Activated naive CD8-positive, alpha-beta T cell treated with anti-CD3 and anti-CD28 coated beads for 36 hours (primary cell): Measurements from ENCODE around the gene ADCY7. TPM values are rescaled to one million over a fixed set of nuclear protein-coding genes. Genes with fewer than 3 reads are reported as not detected.

ENCODE experiments used
- DNase-seq: peaks from one replicate; pipeline ENCODE4 v3.0.0; 2021
- H3K27ac Mint-ChIP-seq: one replicate; pipeline ENCODE4 v1.8.0; 2022; ENCODE audit warnings: mild to moderate bottlenecking, moderate library complexity, mixed read lengths
- H3K27me3 Mint-ChIP-seq: one replicate; pipeline ENCODE4 v1.8.0; 2022; ENCODE audit warnings: mild to moderate bottlenecking, mixed read lengths
- H3K36me3 Mint-ChIP-seq: one replicate; pipeline ENCODE4 v1.8.0; 2021; ENCODE audit warnings: mild to moderate bottlenecking, mixed read lengths
- H3K4me1 Mint-ChIP-seq: one replicate; pipeline ENCODE4 v1.8.0; 2021; ENCODE audit warnings: mixed read lengths
- H3K4me3 Mint-ChIP-seq: one replicate; pipeline ENCODE4 v1.8.0; 2022; ENCODE audit warnings: mild to moderate bottlenecking, moderate library complexity, mixed read lengths
- H3K9me3 Mint-ChIP-seq: one replicate; pipeline ENCODE4 v1.8.0; 2022; ENCODE audit warnings: mixed read lengths
- total RNA-seq, 2 experiments: library from RNA; stranded (reverse); gene quantifications; one replicate each; pipeline ENCODE4 v1.2.3, GENCODE V29; 2021

Gene ADCY7
- total RNA-seq, 2 experiments from 2014 or later: 72.3 to 73.1 TPM

DNA sequence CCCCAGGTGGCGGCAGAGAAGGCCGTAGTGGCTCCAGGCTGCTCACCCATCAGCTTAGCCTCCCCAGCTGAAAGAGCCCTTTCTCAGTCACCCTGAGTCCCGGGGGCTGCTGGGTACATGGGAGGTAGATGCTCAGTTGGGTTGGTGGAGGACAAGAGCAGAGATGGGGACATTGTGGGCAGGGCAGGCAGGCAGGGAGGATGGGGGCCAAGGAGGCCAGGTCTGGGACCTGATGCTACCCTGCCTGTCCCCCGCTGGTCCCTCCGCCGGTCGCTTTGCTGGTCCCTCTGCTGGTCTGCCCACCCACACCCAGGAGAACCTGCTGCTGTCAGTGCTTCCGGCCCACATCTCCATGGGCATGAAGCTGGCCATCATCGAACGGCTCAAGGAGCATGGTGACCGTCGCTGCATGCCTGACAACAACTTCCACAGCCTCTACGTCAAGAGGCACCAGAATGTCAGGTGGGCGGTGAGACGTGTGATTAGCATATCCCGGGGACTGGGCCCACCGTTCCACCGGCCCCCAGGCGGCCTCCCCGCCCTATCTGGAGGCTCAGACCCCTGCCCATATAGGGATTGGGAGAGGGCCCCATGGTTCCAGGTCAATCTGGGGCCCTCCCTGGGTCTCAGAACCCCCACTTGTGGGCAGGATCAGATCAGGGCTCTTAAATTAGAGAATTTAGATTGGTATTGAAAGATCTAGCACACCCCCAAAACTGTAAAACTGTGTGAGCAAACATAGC lies 26.9 kb downstream of the ADCY7 start:
- Mint-ChIP-seq H3K4me1 (peaks cover 4% of the 10 kb centered on the region), H3K9me3 (no peaks in the 10 kb centered on the region), H3K4me3 (no peak overlapping the region), H3K27me3 (no peaks in the 10 kb centered on the region), H3K27ac (no peak overlapping the region), H3K36me3 (peaks cover 13% of the 10 kb centered on the region)
- no peak for DNase-seq

DNA sequence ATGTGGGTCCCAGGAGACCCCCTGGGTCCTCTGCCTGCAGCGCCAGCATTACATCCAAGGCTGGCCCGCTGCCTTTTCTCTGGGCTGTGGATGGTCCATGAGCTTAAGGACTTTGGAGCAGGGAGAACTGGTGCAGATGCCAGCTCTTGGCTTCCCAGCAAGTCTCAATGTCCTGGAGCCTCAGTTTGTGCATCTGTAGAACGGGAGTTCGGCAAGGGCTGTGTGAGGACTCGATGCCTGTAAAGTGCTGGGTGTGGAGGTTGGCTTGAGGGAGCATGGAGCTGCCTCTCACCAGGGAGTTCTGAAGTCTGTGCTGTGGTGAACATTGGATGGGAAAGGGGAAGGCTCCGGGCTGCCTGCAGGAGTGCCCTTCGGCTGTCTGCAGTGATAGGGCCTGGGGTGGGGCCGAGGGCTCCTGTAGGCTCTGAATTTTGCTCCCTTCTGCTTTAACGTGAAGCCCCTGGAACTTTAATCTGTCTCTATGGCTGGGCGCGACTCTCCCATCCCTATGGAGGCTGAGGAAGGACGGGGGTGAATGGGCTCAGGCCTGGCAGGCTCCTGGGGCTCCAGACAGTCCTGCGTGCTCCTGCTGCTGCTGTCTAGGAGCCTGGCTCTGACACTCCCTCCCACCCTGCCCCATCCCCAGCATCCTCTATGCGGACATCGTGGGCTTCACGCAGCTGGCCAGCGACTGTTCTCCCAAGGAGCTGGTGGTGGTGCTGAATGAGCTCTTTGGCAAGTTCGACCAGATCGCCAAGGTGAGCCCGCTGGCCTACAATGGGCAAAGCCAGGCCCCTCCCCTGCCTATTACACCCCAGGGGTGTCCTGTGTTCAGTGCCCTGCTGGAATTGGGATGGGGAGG lies 27.9 kb downstream of the ADCY7 start:
- H3K27me3 Mint-ChIP-seq: no peaks in the 10 kb centered on the region
- peaks cover 7% of the 10 kb centered on the region for H3K36me3 Mint-ChIP-seq
- no peak overlapping the region for H3K27ac Mint-ChIP-seq
- no peaks in the 10 kb centered on the region for H3K9me3 Mint-ChIP-seq
- peaks cover 3% of the 10 kb centered on the region for H3K4me1 Mint-ChIP-seq
- H3K4me3 Mint-ChIP-seq: no peak overlapping the region
- no peak for DNase-seq

DNA sequence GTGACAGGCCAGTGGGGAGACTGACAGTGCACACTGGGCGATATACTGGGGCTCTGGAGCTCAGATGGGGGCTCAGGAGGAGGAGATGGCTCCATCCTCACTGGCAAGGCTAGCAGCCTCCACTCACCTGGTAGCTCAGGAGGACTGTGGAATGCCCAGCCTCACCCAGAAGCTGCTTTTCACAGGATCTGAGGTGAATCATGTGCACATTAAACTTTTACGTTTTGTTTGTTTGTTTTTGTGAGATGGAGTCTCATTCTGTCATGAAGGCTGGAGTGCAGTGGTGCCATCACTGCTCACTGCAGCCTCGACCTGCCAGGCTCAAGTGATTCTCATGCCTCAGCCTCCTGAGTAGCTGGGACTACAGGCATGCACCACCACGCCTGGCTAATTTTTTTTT lies 28.6 kb downstream of the ADCY7 start:
- Mint-ChIP-seq H3K9me3 (no peaks in the 10 kb centered on the region), H3K27me3 (no peaks in the 10 kb centered on the region), H3K27ac (no peak overlapping the region)

DNA sequence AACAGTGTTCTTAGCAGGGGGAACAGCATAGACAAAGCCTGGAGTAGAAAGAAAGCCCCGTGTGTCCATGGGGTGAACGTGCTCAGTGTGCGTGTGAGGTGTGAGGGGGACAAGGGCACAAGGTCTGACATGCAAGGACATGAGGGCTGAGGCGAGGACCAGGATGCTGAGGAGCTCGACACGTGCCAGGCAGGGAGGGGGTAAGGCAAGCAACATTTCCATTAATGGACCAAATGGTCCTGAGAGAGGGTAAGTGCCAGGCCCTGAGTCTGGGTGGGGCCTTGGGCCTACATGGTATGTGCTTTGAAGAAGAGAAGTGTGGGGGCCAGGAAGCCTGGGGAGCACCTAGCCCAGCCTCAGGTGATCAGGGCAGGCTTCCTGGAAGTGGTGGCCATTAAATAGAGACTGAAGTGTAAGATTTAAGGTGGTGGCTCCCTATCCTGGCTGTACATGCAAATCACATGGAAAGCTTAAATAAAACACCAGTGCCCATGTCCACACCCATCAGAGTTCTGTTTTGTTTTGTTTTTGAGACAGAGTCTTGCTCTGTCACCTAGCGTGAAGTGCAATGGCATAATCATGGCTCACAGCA lies 29.3 kb downstream of the ADCY7 start:
- Mint-ChIP-seq H3K9me3 (no peaks in the 10 kb centered on the region), H3K4me1 (no peaks in the 10 kb centered on the region), H3K27me3 (no peaks in the 10 kb centered on the region), H3K36me3 (peaks cover 3% of the 10 kb centered on the region), H3K27ac (no peak overlapping the region), H3K4me3 (no peak overlapping the region)
- no peak for DNase-seq

More for the DNA sequence above, 28.6 kb downstream of the ADCY7 start:
- Mint-ChIP-seq H3K4me3 (no peak overlapping the region), H3K4me1 (peaks cover 2% of the 10 kb centered on the region), H3K36me3 (peaks cover 5% of the 10 kb centered on the region)
- no peak for DNase-seq

DNA sequence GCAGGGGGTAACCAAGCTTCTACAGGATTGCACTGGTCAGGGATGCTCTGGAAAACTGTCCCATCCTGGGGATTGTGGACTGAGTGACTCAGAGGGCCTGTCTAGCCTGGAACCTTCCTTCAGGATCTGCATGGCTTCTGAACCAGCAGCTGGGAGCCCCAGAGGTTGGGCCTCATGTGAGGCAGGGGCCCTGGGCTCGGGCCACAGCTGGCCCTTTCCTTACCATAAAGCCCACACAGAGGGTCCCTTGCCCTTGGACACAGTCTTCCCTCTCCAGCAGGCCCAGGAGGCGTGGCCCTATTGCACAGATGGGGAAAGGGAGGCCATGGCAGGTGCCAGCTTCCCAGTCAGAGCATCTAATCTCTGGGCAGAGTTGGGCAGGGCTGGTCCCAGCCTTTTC lies 30.5 kb downstream of the ADCY7 start:
- DNase-seq: no peak
- Mint-ChIP-seq H3K4me1 (no peaks in the 10 kb centered on the region), H3K27ac (no peak overlapping the region)

DNA sequence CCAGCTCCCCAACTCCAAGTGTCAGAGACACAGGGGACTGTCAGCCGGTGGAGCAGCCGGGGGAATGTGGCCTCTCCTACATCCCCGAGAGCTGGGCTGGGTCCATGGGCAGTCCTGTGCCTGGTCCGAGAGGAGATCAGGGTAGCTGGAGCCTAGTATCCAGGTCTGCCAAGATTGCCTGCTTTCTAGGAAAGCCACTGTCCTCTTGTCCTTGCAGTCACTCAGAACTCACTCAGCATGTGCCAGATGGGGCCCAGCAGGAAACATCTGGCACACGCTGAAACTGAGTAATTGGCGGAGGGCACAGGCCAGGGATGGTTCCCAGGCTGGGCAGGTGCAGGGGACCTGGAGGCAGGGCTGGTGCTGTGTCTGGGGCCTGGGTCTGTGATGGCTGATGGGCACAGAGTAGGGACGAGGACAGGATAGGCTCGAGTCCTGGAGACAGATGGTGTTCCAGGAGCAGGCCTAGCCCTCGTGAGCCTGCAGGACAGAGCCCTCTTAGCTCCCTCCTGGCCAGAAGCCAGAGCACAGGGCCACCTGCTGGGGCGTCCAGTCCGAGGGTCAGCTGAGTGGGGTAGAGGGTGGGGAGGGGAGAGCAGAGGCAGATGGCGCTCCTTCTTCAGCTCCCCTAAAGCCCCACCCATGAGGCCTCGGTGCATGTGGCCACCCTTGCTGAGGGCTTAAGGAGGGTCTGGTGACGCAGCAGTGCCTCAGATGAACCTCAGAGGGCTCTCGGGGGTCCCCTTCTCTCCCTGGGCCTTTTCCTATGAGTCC lies 31.1 kb downstream of the ADCY7 start:
- no peaks in the 10 kb centered on the region for H3K9me3 Mint-ChIP-seq
- DNase-seq: no peak
- H3K4me1 Mint-ChIP-seq: no peaks in the 10 kb centered on the region
- peak overlapping the region; percentile 62 for H3K27ac Mint-ChIP-seq
- H3K27me3 Mint-ChIP-seq: no peaks in the 10 kb centered on the region
- H3K36me3 Mint-ChIP-seq: peaks cover 3% of the 10 kb centered on the region
- H3K4me3 Mint-ChIP-seq: no peak overlapping the region

More for the DNA sequence above, 30.5 kb downstream of the ADCY7 start:
- H3K9me3 Mint-ChIP-seq: no peaks in the 10 kb centered on the region
- no peaks in the 10 kb centered on the region for H3K27me3 Mint-ChIP-seq
- H3K36me3 Mint-ChIP-seq: peaks cover 3% of the 10 kb centered on the region
- H3K4me3 Mint-ChIP-seq: no peak overlapping the region

DNA sequence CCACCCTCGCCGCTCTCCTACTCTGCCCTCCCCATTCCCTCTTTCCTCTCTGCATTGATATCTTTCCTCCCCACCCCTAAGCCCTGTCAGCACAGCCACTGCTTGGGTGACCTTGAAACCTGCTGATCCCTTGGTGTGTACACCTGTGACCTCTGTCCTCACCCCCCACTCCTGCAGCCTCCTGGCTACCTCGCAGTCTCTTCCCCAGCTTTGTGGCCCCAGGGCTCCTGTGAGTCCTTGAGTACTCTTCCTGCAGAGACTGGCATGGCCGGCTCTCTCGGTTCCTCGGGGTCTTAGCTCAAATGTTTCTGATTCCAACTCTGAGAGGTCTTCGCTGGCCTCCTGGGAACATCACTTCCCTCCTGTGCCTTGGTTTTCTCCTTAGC lies 31.7 kb downstream of the ADCY7 start:
- no peaks in the 10 kb centered on the region for H3K27me3 Mint-ChIP-seq
- H3K4me3 Mint-ChIP-seq: no peak overlapping the region
- no peak for DNase-seq
- H3K4me1 Mint-ChIP-seq: no peaks in the 10 kb centered on the region
- H3K27ac Mint-ChIP-seq: peak overlapping the region; percentile 62
- H3K9me3 Mint-ChIP-seq: no peaks in the 10 kb centered on the region
- H3K36me3 Mint-ChIP-seq: peaks cover 3% of the 10 kb centered on the region

DNA sequence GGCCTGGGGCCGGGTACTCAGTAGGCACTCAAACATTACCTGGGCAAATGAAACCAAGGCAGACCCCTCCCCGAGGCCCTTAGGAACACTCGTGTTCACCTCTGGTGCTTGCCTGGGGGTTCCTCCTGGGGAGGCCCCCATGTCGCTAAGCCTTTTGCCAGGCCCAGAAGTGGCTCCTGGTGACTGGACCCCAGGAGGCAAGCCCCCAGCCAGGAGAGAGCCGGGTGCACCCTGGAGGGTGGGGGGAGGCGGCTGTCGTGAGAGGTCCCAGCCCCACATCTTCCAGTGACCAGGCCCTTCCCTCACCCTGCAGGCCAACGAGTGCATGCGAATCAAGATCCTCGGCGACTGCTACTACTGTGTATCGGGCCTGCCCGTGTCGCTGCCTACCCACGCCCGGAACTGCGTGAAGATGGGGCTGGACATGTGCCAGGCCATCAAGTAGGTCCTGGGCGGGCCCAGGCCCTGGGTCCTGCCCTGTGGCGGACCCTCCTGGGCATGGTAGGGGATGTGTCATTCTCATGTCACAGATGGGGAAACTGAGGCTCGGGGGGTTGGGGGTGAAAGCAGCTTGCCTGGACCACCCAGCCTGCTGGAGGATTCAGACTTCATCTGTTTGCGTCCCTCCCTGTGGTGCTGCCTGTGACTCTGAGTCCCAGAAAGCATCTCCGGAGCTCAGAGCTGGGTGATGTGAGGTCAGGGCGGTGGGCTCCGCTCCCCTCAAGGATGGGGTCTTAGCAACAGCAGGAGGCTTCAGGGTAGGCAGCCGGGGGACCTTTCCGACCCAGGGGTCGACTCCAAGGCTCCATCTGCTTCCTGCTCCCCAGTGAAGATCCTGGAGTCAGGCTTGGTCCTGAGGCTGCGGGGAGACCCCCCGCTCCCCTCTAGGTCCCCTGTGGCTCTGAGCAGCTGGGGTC lies 32.5 kb downstream of the ADCY7 start:
- no peak for DNase-seq
- Mint-ChIP-seq H3K9me3 (no peaks in the 10 kb centered on the region), H3K4me3 (no peak overlapping the region), H3K27ac (no peak overlapping the region), H3K27me3 (no peaks in the 10 kb centered on the region), H3K36me3 (peaks cover 3% of the 10 kb centered on the region), H3K4me1 (no peaks in the 10 kb centered on the region)

DNA sequence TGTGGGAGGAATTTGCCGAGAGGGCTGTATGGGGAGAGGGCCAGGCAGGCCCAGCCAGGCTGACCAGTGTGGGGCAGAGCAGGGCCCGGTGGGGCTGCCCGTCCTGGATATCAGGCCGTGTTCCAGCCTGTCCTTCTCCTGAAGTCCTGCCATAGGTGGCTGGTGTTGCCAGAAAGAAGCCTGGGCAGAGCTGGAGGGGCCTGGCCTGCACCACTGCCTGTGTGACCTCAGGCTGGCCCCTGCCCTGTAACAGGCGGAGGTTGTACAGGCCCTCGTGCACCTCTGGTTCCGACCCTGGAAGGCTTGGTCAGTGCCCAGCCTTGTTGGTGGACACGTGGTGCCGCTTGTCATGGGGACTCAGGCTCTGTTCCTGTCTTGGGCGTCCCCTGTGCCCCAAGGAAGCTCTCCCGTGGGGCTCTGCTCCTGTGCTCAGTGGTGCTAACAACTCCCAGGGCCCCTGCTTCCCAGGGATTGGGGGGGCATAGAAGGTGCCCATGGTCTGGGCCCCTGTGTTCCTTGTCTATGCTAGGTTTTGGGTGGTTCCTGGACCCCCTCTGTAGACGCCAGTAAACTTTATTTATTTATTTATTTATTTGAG lies 33.3 kb downstream of the ADCY7 start:
- peaks cover 3% of the 10 kb centered on the region for H3K36me3 Mint-ChIP-seq
- no peak overlapping the region for H3K27ac Mint-ChIP-seq
- no peak for DNase-seq

DNA sequence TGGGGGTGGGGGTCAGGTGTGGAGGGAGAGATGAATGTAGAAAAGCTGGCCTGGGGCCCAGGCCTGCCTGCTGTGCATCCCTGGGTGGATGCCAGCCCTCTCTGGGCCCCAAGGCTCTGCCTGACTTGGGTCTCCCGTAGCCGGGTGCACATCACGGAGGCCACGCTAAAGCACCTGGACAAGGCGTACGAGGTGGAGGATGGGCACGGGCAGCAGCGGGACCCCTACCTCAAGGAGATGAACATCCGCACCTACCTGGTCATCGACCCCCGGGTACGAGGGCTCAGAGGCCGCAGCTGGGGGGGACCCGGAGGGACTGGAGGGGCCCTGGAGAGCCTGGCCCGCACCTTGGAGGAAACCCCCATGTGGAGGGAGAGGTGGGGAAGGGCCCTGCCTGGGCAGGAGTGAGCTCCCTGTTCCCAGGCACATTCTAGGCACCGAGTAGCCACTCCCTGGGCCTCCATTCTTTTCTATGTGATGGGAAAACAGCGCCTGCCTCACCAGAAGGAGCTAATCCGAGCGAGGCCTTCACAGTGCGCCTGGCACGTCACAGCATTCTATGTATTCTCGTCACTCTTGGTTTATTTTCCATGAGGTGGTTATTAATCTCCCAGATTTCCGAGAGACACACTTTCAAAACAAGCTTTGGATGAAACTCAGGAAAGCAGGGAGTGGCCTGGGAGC lies 34.7 kb downstream of the ADCY7 start:
- Mint-ChIP-seq H3K4me3 (no peak overlapping the region), H3K9me3 (no peaks in the 10 kb centered on the region), H3K4me1 (no peaks in the 10 kb centered on the region), H3K27me3 (no peaks in the 10 kb centered on the region), H3K27ac (no peak overlapping the region), H3K36me3 (no peaks in the 10 kb centered on the region)
- DNase-seq: no peak

More for the DNA sequence above, 33.3 kb downstream of the ADCY7 start:
- no peaks in the 10 kb centered on the region for H3K9me3 Mint-ChIP-seq
- no peak overlapping the region for H3K4me3 Mint-ChIP-seq
- no peaks in the 10 kb centered on the region for H3K27me3 Mint-ChIP-seq
- H3K4me1 Mint-ChIP-seq: no peaks in the 10 kb centered on the region

DNA sequence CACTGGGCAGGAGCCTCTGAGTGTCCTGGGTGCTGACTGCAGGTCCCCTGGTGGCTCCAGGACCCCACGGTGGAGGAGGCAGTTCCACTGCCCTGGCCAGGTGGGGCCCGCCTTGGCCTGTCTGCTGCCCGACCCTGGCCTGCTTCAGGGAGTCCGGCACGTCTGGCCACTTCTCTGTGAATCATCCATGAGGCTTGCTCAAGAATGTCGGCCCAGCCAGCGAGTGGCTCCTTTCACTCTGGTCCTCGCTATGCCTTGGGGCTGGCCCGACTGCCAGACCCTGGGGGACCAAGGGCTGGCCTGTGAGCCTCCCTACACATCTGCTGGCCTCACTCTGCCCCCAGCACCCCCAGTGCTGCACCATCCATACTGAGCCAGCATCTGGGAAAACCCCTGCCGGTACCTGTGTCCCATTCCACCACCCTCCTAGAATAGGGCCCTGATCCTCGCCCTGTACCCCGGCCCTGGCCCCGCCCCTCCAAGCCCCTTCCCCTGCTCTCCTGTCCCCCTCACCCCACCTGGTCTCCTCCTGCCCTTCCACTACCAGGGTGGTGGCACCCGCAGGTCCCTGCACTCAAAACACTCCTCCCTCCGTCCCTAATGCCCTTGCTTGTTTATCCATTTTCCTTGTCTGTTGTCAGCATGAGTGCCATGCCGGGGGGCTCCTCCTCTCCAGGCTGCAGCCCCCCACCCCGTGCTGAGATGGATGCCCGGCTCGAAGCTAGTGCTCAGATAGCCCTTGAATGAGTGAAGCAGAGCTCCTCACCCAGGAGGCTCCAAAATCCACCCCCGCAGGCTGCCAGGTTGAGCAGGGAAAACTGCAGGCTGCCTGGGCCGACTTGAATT lies 35.5 kb downstream of the ADCY7 start:
- Mint-ChIP-seq H3K4me1 (no peaks in the 10 kb centered on the region), H3K9me3 (no peaks in the 10 kb centered on the region), H3K36me3 (no peaks in the 10 kb centered on the region), H3K4me3 (no peak overlapping the region), H3K27ac (no peak overlapping the region), H3K27me3 (no peaks in the 10 kb centered on the region)
- DNase-seq: no peak

DNA sequence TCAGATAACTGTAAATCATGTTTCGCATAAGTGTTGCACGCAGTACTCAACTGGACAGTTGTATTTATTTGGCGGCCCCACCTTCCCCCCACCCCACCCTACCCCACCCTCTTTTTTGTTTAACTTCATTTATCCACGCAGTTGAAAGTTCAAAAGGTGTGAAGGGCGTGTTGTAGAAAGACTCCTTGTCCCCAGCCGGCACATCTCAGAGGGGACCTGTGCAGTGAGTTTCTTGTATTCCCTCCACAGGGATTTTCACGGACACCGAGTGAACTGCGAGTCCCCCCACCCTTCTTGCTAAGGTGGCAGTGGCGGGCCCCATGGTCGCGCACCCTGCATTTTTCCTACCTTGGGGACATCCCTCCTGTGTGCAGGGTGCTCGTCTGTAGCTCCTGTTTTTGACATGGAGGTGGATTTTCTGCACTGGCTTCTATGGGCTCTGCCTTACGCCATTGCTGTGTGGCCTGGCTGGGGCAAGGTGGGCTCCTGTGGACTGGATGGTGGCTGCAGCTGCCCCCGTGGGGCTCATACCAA lies 36.2 kb downstream of the ADCY7 start:
- Mint-ChIP-seq H3K4me1 (no peaks in the 10 kb centered on the region), H3K4me3 (no peak overlapping the region), H3K36me3 (no peaks in the 10 kb centered on the region), H3K27me3 (no peaks in the 10 kb centered on the region), H3K9me3 (no peaks in the 10 kb centered on the region), H3K27ac (no peak overlapping the region)
- DNase-seq: no peak
